Esophagus squamous epithelium (tissue), 5 donors: Measurements from ENCODE around the gene MIER2. TPM values are rescaled to one million over a fixed set of nuclear protein-coding genes. Genes with fewer than 3 reads are reported as not detected.
"Not testable (repeated sequence)": the region's sequence is repeated elsewhere in the genome, so short reads cannot be mapped to it uniquely, and the experiment has no call there.

Source experiments
- DNase-seq: peaks from one replicate; lab custom pipeline; 2025; lab: John Stamatoyannopoulos, UW
- H3K27ac ChIP-seq, 4 donors: fragments of 200-600 bp; sonication (generic); one replicate each; pipeline ENCODE4 v1.5.1; 2016 to 2019; ENCODE audit warnings: mild to moderate bottlenecking in 1 of 4
- H3K27me3 ChIP-seq, 4 donors: fragments of 200-600 bp; sonication (generic); 1 replicate in 3 of 4; 2 replicates in 1 of 4; pipeline versions ENCODE4 v1.5.1 to v1.6.0; 2017 to 2021; ENCODE audit warnings: antibody characterized with exemption in 1 of 4
- H3K36me3 ChIP-seq, 3 donors: fragments of 200-600 bp; sonication (generic); one replicate each; pipeline ENCODE4 v1.5.1; 2016 to 2019
- H3K4me1 ChIP-seq, 3 donors: fragments of 200-600 bp; sonication (generic); one replicate each; pipeline ENCODE4 v1.5.1; 2017 to 2019
- H3K4me3 ChIP-seq, 4 donors: fragments of 200-600 bp; sonication (generic); 1 replicate in 3 of 4; 2 replicates in 1 of 4; pipeline ENCODE4 v1.5.1; 2016 to 2019; ENCODE audit warnings: mild to moderate bottlenecking in 2 of 4, moderate library complexity in 1 of 4
- H3K9me3 ChIP-seq, 3 donors: fragments of 200-600 bp; sonication (generic); one replicate each; pipeline ENCODE4 v1.5.1; 2016 to 2019
- CTCF ChIP-seq, 6 experiments: fragments of 450-650 bp in 4 of 6; fragments of 200-600 bp in 2 of 6; sonication (generic) in 2 of 6; IDR thresholded peaks; one replicate each; pipeline ENCODE4 v1.5.1; 2016 to 2019; ENCODE audit warnings: antibody characterized with exemption in 6 of 6, mild to moderate bottlenecking in 4 of 6, moderate library complexity in 4 of 6
- POLR2A ChIP-seq, 4 donors: fragments of 450-650 bp; IDR thresholded peaks; one replicate each; pipeline ENCODE4 v1.6.1; 2017; ENCODE audit warnings: antibody characterized with exemption in 4 of 4, mild to moderate bottlenecking in 4 of 4, moderate library complexity in 3 of 4
- WGBS, 2 donors: methylation state at CpG; one replicate each; pipeline ENCODE4 v1.1.5; 2018; 5-methylcytosine and 5-hydroxymethylcytosine counted together
- intact Hi-C: fragments of 100-400 bp; cut with DNase I; formaldehyde crosslinking; loops from one replicate; pipeline ENCODE4 v1.15.0; 2022
- total RNA-seq, 4 donors: library from RNA; depleted of rRNA; stranded (reverse); fragments of >200 nt; gene quantifications; one replicate each; pipeline ENCODE4 v1.1.0, GENCODE V29; 2016
- donor health status: DM: yes; HTN: yes; CAD: no.

MIER2 gene
- total RNA-seq, 4 donors from 2014 or later: 11.7 to 31.5 (median 14.9) TPM

GRCh38 chr19:390386-391206, 46.0 kb upstream of the MIER2 start:
- H3K27me3 ChIP-seq: peaks cover 0 to 24% (median 0%) of the 10 kb centered on the region in 4 donors
- intact Hi-C loops: no loop called here
- WGBS, 2 donors: 78 to 93% methylated on average over 5 to 7 of the region's 30 CpGs
- H3K4me3 ChIP-seq: no peak overlapping the region
- H3K9me3 ChIP-seq: no peaks in the 10 kb centered on the region
- no peaks in the 10 kb centered on the region for H3K36me3 ChIP-seq
- no peak for DNase-seq
- no peaks in the 10 kb centered on the region for H3K4me1 ChIP-seq
- no peak overlapping the region for H3K27ac ChIP-seq
- TF ChIP-seq POLR2A (IDR thresholded peaks at IDR 0.05) (no peak), CTCF (IDR thresholded peaks at IDR 0.05) (no peak)

- no peak overlapping the region for H3K4me3 ChIP-seq
- no peak for DNase-seq
- TF ChIP-seq CTCF (IDR thresholded peaks at IDR 0.05): no peak
- no peak for TF ChIP-seq POLR2A (IDR thresholded peaks at IDR 0.05)
- no peaks in the 10 kb centered on the region for H3K9me3 ChIP-seq
- H3K27ac ChIP-seq: no peak overlapping the region
- peaks cover 0 to 24% (median 0%) of the 10 kb centered on the region in 4 donors for H3K27me3 ChIP-seq
- WGBS, 2 donors: 88 to 92% methylated on average over 4 to 7 of the region's 12 CpGs
- intact Hi-C loops: no loop called here
- H3K4me1 ChIP-seq: no peaks in the 10 kb centered on the region
- H3K36me3 ChIP-seq: no peaks in the 10 kb centered on the region
These were observed 45.3 kb upstream of the MIER2 start for GRCh38 chr19:389935-390289.

- peaks cover 0 to 27% (median 0%) of the 10 kb centered on the region in 4 donors for H3K27me3 ChIP-seq
- DNase-seq: no peak
These were observed 44.8 kb upstream of the MIER2 start for GRCh38 chr19:389255-389934.

GRCh38 chr19:388691-389090, 44.1 kb upstream of the MIER2 start:
- 65 to 73% methylated on average over 6 to 7 of the region's 17 CpGs for WGBS, 2 donors
- H3K27me3 ChIP-seq: peaks cover 0 to 34% (median 0%) of the 10 kb centered on the region in 4 donors
- H3K27ac ChIP-seq: no peak overlapping the region
- DNase-seq: no peak
- intact Hi-C loops: no loop called here
- no peaks in the 10 kb centered on the region for H3K4me1 ChIP-seq
- TF ChIP-seq POLR2A (IDR thresholded peaks at IDR 0.05): no peak
- no peak for TF ChIP-seq CTCF (IDR thresholded peaks at IDR 0.05)
- no peak overlapping the region for H3K4me3 ChIP-seq
- no peaks in the 10 kb centered on the region for H3K9me3 ChIP-seq
- H3K36me3 ChIP-seq: no peaks in the 10 kb centered on the region

More at GRCh38 chr19:389255-389934, 44.8 kb upstream of the MIER2 start:
- no peak for TF ChIP-seq CTCF (IDR thresholded peaks at IDR 0.05)
- TF ChIP-seq POLR2A (IDR thresholded peaks at IDR 0.05): no peak
- Histone ChIP-seq H3K4me3 (no peak overlapping the region), H3K4me1 (no peaks in the 10 kb centered on the region), H3K36me3 (no peaks in the 10 kb centered on the region), H3K9me3 (no peaks in the 10 kb centered on the region), H3K27ac (no peak overlapping the region)
- intact Hi-C loops: no loop called here
- WGBS, 2 donors: 68 to 75% methylated on average over 14 to 21 of the region's 21 CpGs

GRCh38 chr19:387777-388176, 43.2 kb upstream of the MIER2 start:
- Histone ChIP-seq H3K27me3 (peaks cover 0 to 43% (median 0%) of the 10 kb centered on the region in 4 donors), H3K27ac (no peak overlapping the region), H3K4me3 (no peak overlapping the region), H3K36me3 (no peaks in the 10 kb centered on the region), H3K9me3 (no peaks in the 10 kb centered on the region), H3K4me1 (no peaks in the 10 kb centered on the region)
- WGBS, 2 donors: 79 to 91% methylated on average over 8 to 10 of the region's 21 CpGs
- no peak for DNase-seq
- intact Hi-C loops: no loop called here
- no peak for TF ChIP-seq CTCF (IDR thresholded peaks at IDR 0.05)
- TF ChIP-seq POLR2A (IDR thresholded peaks at IDR 0.05): no peak

GRCh38 chr19:386632-387301, 42.2 kb upstream of the MIER2 start:
- H3K4me3 ChIP-seq, H3K9me3 ChIP-seq, intact Hi-C loops, H3K27ac ChIP-seq, H3K36me3 ChIP-seq, H3K4me1 ChIP-seq, DNase-seq: not testable (repeated sequence)
- peaks cover 0 to 49% (median 0%) of the 10 kb centered on the region in 4 donors for H3K27me3 ChIP-seq
- 33 to 42% methylated on average over 9 to 12 of the region's 22 CpGs for WGBS, 2 donors
